NOMO-1 treated with DMSO at 0.1 percent for 48 hours (cell line): ENCODE data around the gene DNMBP.
"Not testable (repeated sequence)": the region's sequence is repeated elsewhere in the genome, so short reads cannot be mapped to it uniquely, and the experiment has no call there.

Experiments used
- DNase-seq: peaks from one replicate; lab custom pipeline; 2025; ENCODE audit not compliant: unreplicated experiment; lab: John Stamatoyannopoulos, UW

DNMBP gene

GRCh38 chr10:99917963-99918825, 91.6 kb downstream of the DNMBP start:
- no peak for DNase-seq

GRCh38 chr10:99916776-99917175, 93.0 kb downstream of the DNMBP start:
- DNase-seq = no peak

GRCh38 chr10:99915414-99915813, 94.3 kb downstream of the DNMBP start:
- no peak for DNase-seq

GRCh38 chr10:99914236-99914635, 95.5 kb downstream of the DNMBP start:
- DNase-seq = no peak

- DNase-seq = no peak
Measured at GRCh38 chr10:99913831-99914235, 95.9 kb downstream of the DNMBP start.

- no peak for DNase-seq
Measured at GRCh38 chr10:99912041-99912440, 97.7 kb downstream of the DNMBP start.

GRCh38 chr10:99908512-99908911, 101.2 kb downstream of the DNMBP start:
- DNase-seq = no peak

- DNase-seq = no peak
Measured at GRCh38 chr10:99906470-99906869, 103.3 kb downstream of the DNMBP start.

GRCh38 chr10:99905971-99906370, 103.8 kb downstream of the DNMBP start:
- DNase-seq = no peak

- no peak for DNase-seq
Measured at GRCh38 chr10:99895867-99896266, 113.9 kb downstream of the DNMBP start.

GRCh38 chr10:99895066-99895465, 114.7 kb downstream of the DNMBP start:
- DNase-seq = not testable (repeated sequence)

- DNase-seq = no peak
Measured at GRCh38 chr10:99894613-99895012, 115.1 kb downstream of the DNMBP start.

GRCh38 chr10:99888622-99889021, 121.1 kb downstream of the DNMBP start:
- DNase-seq = no peak

- DNase-seq = no peak
Measured at GRCh38 chr10:99883523-99883922, 126.2 kb downstream of the DNMBP start.

- DNase-seq = no peak
Measured at GRCh38 chr10:99881371-99881770, 128.4 kb downstream of the DNMBP start.

- DNase-seq = no peak
Measured at GRCh38 chr10:99880080-99880835, 129.5 kb downstream of the DNMBP start.

GRCh38 chr10:99875473-99875872, 134.3 kb downstream of the DNMBP start:
- no peak for DNase-seq

GRCh38 chr10:99874341-99875085, 135.2 kb downstream of the DNMBP start:
- no peak for DNase-seq

- DNase-seq = no peak
Measured at GRCh38 chr10:99873846-99874245, 135.9 kb downstream of the DNMBP start.

- DNase-seq = no peak
Measured at GRCh38 chr10:99872367-99873162, 137.2 kb downstream of the DNMBP start.
